GM12872 (cell line): ENCODE results near the gene HSD17B1.

Experiments used
- TF ChIP-seq, protein P1 (sequence below): IDR thresholded peaks from 3 replicates; pipeline ENCODE4 v1.5.1; 2011; ENCODE audit warnings: low read depth, mild to moderate bottlenecking, low read length, moderate library complexity; ENCODE audit not compliant: insufficient read depth

The HSD17B1 gene

GRCh38 chr17:42536372-42537155 lies 16.2 kb upstream of the HSD17B1 start:
- TF ChIP-seq, protein P1, sequence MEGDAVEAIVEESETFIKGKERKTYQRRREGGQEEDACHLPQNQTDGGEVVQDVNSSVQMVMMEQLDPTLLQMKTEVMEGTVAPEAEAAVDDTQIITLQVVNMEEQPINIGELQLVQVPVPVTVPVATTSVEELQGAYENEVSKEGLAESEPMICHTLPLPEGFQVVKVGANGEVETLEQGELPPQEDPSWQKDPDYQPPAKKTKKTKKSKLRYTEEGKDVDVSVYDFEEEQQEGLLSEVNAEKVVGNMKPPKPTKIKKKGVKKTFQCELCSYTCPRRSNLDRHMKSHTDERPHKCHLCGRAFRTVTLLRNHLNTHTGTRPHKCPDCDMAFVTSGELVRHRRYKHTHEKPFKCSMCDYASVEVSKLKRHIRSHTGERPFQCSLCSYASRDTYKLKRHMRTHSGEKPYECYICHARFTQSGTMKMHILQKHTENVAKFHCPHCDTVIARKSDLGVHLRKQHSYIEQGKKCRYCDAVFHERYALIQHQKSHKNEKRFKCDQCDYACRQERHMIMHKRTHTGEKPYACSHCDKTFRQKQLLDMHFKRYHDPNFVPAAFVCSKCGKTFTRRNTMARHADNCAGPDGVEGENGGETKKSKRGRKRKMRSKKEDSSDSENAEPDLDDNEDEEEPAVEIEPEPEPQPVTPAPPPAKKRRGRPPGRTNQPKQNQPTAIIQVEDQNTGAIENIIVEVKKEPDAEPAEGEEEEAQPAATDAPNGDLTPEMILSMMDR: no peak

GRCh38 chr17:42537156-42537805 lies 15.4 kb upstream of the HSD17B1 start:
- TF ChIP-seq, protein P1: no peak

DNA sequence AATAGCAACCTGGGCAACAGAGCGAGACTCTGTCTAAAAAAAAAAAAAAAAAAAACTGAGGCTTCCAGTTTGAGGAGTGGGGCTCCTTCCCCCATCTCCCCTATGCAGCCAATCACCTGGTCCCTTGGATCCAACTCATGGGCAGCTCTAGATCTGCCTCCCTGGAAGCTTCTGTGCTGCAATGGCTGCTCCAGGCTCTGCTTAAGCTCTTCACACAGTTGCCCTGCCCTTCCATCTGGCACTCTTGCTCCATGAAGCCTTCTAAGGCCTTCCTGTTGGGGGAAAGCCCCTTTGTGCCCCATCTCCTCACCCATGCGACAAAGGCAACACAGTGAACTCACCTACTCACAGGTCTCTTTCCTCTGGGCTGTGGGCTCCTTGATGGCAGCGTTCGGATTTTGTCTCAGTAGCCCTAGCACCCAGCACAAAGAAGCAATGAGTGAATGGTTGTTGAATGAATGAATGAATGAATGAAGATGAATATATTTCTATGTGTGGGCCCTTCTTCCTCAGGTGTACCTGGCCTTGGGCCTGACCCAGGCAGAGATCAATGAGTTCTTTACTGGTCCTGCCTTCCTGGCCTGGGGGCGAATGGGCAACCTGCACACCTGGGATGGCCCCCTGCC lies 14.8 kb upstream of the HSD17B1 start:
- TF ChIP-seq, protein P1: no peak

- TF ChIP-seq, protein P1: no peak
These were observed 14.2 kb upstream of the HSD17B1 start for GRCh38 chr17:42538482-42538881.

DNA sequence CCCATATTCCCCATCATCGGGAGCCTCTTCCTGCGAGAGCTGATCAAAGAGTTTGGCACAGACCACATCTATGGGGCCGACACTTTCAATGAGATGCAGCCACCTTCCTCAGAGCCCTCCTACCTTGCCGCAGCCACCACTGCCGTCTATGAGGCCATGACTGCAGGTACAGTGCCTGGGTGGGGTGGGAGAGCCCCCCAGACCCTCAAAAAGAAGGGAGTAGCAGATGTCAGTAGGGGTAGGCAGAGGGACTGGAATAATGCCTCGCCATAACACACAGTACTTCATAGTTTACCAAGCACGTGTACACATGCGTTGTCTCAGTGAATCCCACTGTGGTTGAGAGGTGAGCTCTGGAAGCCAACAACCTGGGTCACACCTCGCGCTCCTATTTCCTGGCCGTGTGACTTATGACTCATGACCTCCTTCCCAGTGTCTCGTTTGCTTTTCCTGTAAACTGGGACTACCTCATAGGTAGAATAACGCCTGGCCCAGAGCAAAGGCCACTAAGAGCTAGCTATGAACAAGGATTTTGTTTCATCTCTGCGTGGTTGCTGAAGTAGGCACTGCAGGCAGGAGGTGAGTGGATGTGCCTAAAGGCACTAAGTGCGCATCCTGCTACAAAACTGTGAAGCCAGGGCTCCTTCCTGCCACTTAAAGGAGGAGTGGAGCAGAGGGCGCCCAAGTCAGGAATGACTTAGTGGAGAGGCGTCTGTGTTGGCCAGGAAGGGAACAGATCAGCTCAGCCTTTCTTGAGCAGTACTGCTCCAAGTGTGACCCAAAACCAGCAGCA lies 11.5 kb upstream of the HSD17B1 start:
- TF ChIP-seq, protein P1: no peak

- TF ChIP-seq, protein P1: no peak
These were observed 9.3 kb upstream of the HSD17B1 start for GRCh38 chr17:42543190-42544079.
